ENCODE data around the gene CNOT4.
"Not testable (repeated sequence)": the region's sequence is repeated elsewhere in the genome, so short reads cannot be mapped to it uniquely, and the experiment has no call there.

The CNOT4 gene

DNA sequence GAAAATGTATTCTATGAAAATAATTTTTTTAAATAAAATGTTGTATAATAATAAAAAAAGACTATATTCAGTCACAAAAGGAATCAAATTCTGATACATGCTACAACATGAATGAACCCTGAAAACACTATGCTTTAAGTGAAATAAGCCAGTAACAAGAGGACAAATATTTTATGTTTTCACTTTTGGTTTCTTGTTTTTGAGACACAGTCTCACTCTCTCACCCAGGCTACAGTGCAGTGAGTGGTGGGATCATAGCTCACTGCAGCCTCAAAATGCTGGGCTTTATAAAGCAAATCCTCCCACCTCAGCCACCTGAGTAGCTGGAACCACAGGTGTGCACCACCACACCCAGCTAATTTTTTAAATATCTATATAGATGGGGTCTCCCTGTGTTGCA is 64.2 kb downstream of the CNOT4 start:
- Histone ChIP-seq H3K4me3 (ENCODE audit: low read depth, low read length) (no peak overlapping the region), H3K9ac (ENCODE audit: low read depth, low read length) (no peak overlapping the region), H3K36me3 (ENCODE audit: control insufficient read depth, insufficient read depth, low read length) (no peaks in the 10 kb centered on the region), H3K9me3 (ENCODE audit: control insufficient read depth, insufficient read depth, low read length) (no peaks in the 10 kb centered on the region), H3K4me1 (ENCODE audit: control insufficient read depth, insufficient read depth, low read length) (no peaks in the 10 kb centered on the region), H3K27me3 (ENCODE audit: control insufficient read depth, insufficient read depth, low read length) (no peaks in the 10 kb centered on the region)

DNA sequence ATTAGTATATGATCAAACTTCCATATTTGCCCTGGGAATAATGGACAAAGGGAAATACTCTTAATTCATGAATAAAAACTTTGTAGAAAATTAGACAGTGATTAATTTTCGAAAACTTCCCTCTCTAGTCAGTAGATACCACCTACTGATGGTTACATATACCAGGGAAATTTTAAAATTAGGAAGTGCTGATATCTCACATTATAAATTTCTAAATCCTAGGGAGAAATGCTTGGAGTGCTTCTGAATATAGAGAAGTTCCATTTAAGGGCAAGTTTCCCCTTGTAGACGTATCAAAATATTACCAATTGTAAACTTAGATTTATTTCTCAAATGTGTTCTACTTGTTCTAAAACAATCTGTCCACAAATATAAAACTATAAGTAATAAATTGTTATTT is 64.6 kb downstream of the CNOT4 start:
- H3K36me3 ChIP-seq (ENCODE audit: control insufficient read depth, insufficient read depth, low read length); H3K9me3 ChIP-seq (ENCODE audit: control insufficient read depth, insufficient read depth, low read length); H3K9ac ChIP-seq (ENCODE audit: low read depth, low read length); H3K4me3 ChIP-seq (ENCODE audit: low read depth, low read length); H3K4me1 ChIP-seq (ENCODE audit: control insufficient read depth, insufficient read depth, low read length); H3K27me3 ChIP-seq (ENCODE audit: control insufficient read depth, insufficient read depth, low read length): not testable (repeated sequence)

DNA sequence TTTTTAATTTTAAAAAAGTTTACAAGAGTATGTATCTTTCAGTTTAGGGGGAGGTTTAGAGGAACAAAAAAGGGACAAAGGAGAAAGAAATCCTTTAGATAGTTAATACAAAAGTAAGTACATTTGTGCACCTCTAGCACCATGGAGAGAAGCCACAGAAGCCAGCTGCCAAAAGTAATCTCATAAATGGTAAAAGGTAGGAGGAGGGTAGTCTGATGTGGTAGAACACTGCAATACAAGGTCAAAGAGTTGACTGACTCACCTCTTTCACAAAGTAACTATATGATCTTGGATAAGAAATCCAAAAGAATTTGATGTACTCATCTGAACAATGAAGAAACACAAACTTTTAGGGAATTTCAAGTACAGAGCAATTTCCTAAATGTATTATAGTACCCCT is 68.1 kb downstream of the CNOT4 start:
- Histone ChIP-seq H3K27me3 (ENCODE audit: control insufficient read depth, insufficient read depth, low read length) (no peaks in the 10 kb centered on the region), H3K4me1 (ENCODE audit: control insufficient read depth, insufficient read depth, low read length) (no peaks in the 10 kb centered on the region), H3K4me3 (ENCODE audit: low read depth, low read length) (no peak overlapping the region), H3K9ac (ENCODE audit: low read depth, low read length) (no peak overlapping the region), H3K36me3 (ENCODE audit: control insufficient read depth, insufficient read depth, low read length) (no peaks in the 10 kb centered on the region), H3K9me3 (ENCODE audit: control insufficient read depth, insufficient read depth, low read length) (no peaks in the 10 kb centered on the region)

DNA sequence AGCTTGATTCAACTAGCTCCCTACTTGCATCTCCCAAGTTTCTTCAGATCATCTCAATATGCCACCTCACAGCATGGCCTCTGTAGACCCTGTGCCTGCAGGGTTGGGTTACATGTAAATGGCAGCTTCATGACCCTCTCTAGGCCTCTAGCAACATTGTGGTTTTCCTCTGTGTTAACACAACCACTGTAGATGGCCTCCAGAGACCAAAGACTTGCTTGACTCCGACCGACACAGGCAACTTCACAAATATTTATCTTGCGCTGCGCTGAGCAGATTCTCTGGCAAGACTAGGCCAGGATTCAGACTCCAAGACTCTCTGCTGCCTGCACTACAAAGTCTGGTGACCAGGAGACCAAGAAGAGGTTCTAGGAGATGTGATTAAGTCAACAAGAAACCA is 75.9 kb downstream of the CNOT4 start:
- no peak overlapping the region for H3K9ac ChIP-seq (ENCODE audit: low read depth, low read length)
- H3K36me3 ChIP-seq (ENCODE audit: control insufficient read depth, insufficient read depth, low read length): no peaks in the 10 kb centered on the region
- H3K27me3 ChIP-seq (ENCODE audit: control insufficient read depth, insufficient read depth, low read length): no peaks in the 10 kb centered on the region
- H3K4me3 ChIP-seq (ENCODE audit: low read depth, low read length): no peak overlapping the region
- H3K4me1 ChIP-seq (ENCODE audit: control insufficient read depth, insufficient read depth, low read length): no peaks in the 10 kb centered on the region
- no peaks in the 10 kb centered on the region for H3K9me3 ChIP-seq (ENCODE audit: control insufficient read depth, insufficient read depth, low read length)

DNA sequence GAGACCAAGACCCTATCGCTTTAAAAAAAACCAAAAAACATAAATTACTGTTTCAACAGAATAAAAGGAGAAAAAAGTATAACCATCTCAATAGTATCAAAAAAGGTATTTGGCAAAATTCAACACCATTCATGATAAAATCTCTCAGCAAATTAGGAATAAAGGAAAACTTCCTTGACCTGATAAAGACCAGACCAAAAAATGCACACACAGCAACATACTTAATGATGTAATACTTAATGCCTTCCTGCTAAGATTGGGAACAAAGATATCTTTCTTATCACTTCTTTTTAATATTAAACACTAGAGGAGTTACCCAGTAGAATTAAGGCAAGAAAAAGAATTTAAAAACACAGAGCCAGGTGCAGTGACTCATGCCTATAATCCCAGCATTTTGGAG is 79.3 kb downstream of the CNOT4 start:
- Histone ChIP-seq H3K27me3 (ENCODE audit: control insufficient read depth, insufficient read depth, low read length) (no peaks in the 10 kb centered on the region), H3K36me3 (ENCODE audit: control insufficient read depth, insufficient read depth, low read length) (no peaks in the 10 kb centered on the region), H3K9me3 (ENCODE audit: control insufficient read depth, insufficient read depth, low read length) (no peaks in the 10 kb centered on the region), H3K9ac (ENCODE audit: low read depth, low read length) (no peak overlapping the region), H3K4me3 (ENCODE audit: low read depth, low read length) (no peak overlapping the region), H3K4me1 (ENCODE audit: control insufficient read depth, insufficient read depth, low read length) (no peaks in the 10 kb centered on the region)

DNA sequence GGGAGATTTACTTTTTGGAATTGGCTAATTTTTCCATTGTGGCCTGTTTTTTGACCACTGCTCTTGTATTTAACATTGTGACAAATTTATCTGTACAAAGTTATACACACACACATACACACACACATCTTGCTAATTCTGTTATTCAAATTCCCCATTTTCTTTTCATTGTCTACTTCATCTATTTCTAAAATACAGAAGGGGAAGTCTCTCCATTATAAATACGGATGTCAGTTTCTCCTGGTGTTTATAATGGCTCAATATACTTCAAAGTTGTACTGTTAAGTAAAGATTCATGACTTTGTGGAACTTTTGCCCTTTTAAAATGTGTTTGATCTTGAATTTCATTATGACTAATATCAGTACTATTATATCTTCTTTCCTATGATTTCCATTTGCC is 81.0 kb downstream of the CNOT4 start:
- H3K9me3 ChIP-seq (ENCODE audit: control insufficient read depth, insufficient read depth, low read length): no peaks in the 10 kb centered on the region
- H3K9ac ChIP-seq (ENCODE audit: low read depth, low read length): no peak overlapping the region
- no peaks in the 10 kb centered on the region for H3K27me3 ChIP-seq (ENCODE audit: control insufficient read depth, insufficient read depth, low read length)
- no peaks in the 10 kb centered on the region for H3K4me1 ChIP-seq (ENCODE audit: control insufficient read depth, insufficient read depth, low read length)
- no peak overlapping the region for H3K4me3 ChIP-seq (ENCODE audit: low read depth, low read length)
- H3K36me3 ChIP-seq (ENCODE audit: control insufficient read depth, insufficient read depth, low read length): no peaks in the 10 kb centered on the region

DNA sequence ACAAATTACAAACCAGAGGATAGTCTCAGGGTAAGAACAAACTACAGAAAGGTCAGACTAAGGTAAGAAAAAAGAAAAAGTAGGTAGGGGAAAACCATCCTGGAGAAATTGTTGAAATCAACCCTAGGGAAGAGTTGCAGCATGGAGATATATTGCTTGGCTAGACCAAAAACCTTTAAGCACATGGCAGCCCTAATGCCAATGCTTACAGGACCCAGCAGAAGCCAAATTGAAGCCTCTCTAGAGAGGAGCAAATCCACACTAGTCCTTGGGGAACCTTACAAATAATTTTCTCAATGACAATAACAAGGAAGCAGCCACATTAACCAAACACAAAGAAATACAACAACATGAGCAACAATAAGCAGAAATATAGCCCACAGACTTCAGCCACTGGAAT is 81.9 kb downstream of the CNOT4 start:
- H3K36me3 ChIP-seq (ENCODE audit: control insufficient read depth, insufficient read depth, low read length): no peaks in the 10 kb centered on the region
- H3K9ac ChIP-seq (ENCODE audit: low read depth, low read length): no peak overlapping the region
- H3K9me3 ChIP-seq (ENCODE audit: control insufficient read depth, insufficient read depth, low read length): no peaks in the 10 kb centered on the region
- no peaks in the 10 kb centered on the region for H3K27me3 ChIP-seq (ENCODE audit: control insufficient read depth, insufficient read depth, low read length)
- H3K4me1 ChIP-seq (ENCODE audit: control insufficient read depth, insufficient read depth, low read length): no peaks in the 10 kb centered on the region
- H3K4me3 ChIP-seq (ENCODE audit: low read depth, low read length): no peak overlapping the region

DNA sequence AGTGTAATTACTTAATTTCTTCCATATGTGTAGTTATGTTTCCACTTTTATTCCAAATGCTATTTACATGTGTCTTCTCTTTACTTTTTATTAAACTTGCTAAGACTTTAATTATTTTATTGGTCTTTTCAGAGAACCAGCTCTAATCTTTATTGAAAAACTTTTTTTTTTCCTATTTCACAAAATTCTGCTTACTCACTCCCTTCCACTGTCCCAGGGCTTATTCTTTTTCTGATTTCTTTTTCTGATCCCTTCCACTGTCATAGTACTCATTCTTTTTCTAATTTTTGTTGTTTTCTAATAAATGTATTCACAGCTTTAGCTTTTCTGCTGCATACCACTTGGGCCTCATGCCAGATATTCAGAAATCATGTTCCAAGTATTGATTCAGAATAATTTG is 82.7 kb downstream of the CNOT4 start:
- Histone ChIP-seq H3K27me3 (ENCODE audit: control insufficient read depth, insufficient read depth, low read length) (no peaks in the 10 kb centered on the region), H3K4me3 (ENCODE audit: low read depth, low read length) (no peak overlapping the region), H3K36me3 (ENCODE audit: control insufficient read depth, insufficient read depth, low read length) (no peaks in the 10 kb centered on the region), H3K9me3 (ENCODE audit: control insufficient read depth, insufficient read depth, low read length) (no peaks in the 10 kb centered on the region), H3K9ac (ENCODE audit: low read depth, low read length) (no peak overlapping the region), H3K4me1 (ENCODE audit: control insufficient read depth, insufficient read depth, low read length) (no peaks in the 10 kb centered on the region)

DNA sequence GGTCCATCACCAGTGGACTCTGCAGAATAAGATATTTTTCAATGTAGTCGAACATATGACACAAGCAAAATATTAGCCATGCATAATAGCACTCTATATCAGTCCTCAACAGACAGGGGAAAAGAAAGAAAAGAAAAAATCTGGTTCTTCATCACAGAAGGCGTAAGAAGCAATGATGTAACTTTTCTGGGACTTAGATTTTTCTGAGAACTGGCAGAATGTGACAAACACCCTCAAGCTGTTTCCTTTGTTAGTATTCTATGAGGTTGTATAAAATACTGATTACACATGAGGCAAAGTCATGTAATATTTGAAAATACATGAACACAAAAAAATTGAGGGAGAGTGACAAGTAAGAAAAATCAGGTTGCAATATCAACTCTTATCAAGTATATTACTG is 84.9 kb downstream of the CNOT4 start:
- H3K4me1 ChIP-seq (ENCODE audit: control insufficient read depth, insufficient read depth, low read length): no peaks in the 10 kb centered on the region
- H3K27me3 ChIP-seq (ENCODE audit: control insufficient read depth, insufficient read depth, low read length): no peaks in the 10 kb centered on the region
- no peak overlapping the region for H3K9ac ChIP-seq (ENCODE audit: low read depth, low read length)
- no peak overlapping the region for H3K4me3 ChIP-seq (ENCODE audit: low read depth, low read length)
- no peaks in the 10 kb centered on the region for H3K36me3 ChIP-seq (ENCODE audit: control insufficient read depth, insufficient read depth, low read length)
- H3K9me3 ChIP-seq (ENCODE audit: control insufficient read depth, insufficient read depth, low read length): no peaks in the 10 kb centered on the region

DNA sequence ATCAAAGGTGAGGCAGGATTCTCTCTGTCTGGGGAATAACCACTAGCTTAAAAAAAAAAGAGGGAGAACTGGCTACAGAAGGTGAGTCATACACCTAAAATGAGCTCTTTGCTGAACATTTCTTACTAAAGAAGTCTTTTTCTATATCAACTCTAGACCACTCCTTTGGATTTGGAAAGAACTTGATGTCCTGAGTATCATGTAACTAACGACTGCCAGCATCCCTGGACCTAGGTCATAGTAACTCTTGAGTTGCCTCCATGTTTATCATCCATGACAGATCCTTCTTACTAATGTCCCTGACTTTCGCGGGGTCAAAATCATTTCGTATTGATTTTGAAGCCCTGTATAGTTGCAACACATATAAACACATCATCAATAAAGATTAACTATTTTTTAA is 89.1 kb downstream of the CNOT4 start:
- H3K27me3 ChIP-seq (ENCODE audit: control insufficient read depth, insufficient read depth, low read length): no peaks in the 10 kb centered on the region
- H3K4me3 ChIP-seq (ENCODE audit: low read depth, low read length): no peak overlapping the region
- no peaks in the 10 kb centered on the region for H3K36me3 ChIP-seq (ENCODE audit: control insufficient read depth, insufficient read depth, low read length)
- H3K9ac ChIP-seq (ENCODE audit: low read depth, low read length): no peak overlapping the region
- H3K4me1 ChIP-seq (ENCODE audit: control insufficient read depth, insufficient read depth, low read length): no peaks in the 10 kb centered on the region
- no peaks in the 10 kb centered on the region for H3K9me3 ChIP-seq (ENCODE audit: control insufficient read depth, insufficient read depth, low read length)

DNA sequence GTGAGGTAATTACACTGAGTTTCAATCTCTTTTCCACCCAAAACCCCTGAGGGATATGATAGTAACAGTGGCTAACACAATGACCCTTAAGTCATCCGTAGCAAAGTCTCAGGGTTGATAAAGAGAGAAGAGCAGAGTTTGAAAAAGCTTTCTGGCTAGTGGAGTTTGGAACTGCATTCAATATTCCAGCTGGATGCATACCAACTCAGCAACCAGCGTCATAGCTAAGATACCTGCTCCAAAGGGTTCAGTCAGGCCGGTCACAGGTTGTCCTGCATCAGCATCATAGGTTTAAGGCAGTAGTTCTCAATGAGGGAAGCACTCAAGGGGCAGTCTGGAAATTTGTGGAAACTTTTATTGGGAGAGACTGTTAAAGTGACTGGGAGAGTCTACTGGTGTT is 93.5 kb downstream of the CNOT4 start:
- H3K27me3 ChIP-seq (ENCODE audit: control insufficient read depth, insufficient read depth, low read length): no peaks in the 10 kb centered on the region
- no peaks in the 10 kb centered on the region for H3K4me1 ChIP-seq (ENCODE audit: control insufficient read depth, insufficient read depth, low read length)
- no peaks in the 10 kb centered on the region for H3K36me3 ChIP-seq (ENCODE audit: control insufficient read depth, insufficient read depth, low read length)
- H3K9ac ChIP-seq (ENCODE audit: low read depth, low read length): no peak overlapping the region
- H3K9me3 ChIP-seq (ENCODE audit: control insufficient read depth, insufficient read depth, low read length): no peaks in the 10 kb centered on the region
- H3K4me3 ChIP-seq (ENCODE audit: low read depth, low read length): no peak overlapping the region

DNA sequence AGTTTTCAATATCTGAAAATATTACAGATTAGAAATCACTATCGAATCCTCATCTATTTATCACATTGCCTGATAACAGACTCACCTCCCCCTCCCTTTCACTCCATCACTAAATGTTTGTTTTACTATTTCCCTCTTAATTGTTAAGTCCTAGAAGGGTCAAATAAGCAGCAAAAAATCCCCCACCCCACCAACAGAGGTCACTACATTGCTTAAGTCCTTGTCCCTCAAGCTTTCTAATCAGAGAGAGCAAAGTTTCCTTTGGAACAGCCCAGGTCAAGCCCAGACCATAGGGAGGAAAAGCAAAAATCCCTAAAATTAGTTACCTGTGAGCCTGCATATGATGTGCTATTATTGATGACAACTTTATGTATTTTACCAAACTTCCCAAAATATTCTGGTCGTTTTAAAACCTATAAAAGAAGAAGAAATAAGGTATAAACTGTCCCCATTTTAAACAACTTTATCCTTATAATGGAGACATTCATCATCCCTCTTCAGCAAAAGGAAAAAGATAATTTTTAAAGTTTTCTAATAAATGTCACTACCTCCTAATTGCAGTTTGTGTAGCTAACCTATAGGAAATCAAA is 95.0 kb downstream of the CNOT4 start:
- Histone ChIP-seq H3K27me3 (ENCODE audit: control insufficient read depth, insufficient read depth, low read length) (no peaks in the 10 kb centered on the region), H3K4me1 (ENCODE audit: control insufficient read depth, insufficient read depth, low read length) (no peaks in the 10 kb centered on the region), H3K36me3 (ENCODE audit: control insufficient read depth, insufficient read depth, low read length) (no peaks in the 10 kb centered on the region), H3K4me3 (ENCODE audit: low read depth, low read length) (no peak overlapping the region), H3K9me3 (ENCODE audit: control insufficient read depth, insufficient read depth, low read length) (no peaks in the 10 kb centered on the region), H3K9ac (ENCODE audit: low read depth, low read length) (no peak overlapping the region)

DNA sequence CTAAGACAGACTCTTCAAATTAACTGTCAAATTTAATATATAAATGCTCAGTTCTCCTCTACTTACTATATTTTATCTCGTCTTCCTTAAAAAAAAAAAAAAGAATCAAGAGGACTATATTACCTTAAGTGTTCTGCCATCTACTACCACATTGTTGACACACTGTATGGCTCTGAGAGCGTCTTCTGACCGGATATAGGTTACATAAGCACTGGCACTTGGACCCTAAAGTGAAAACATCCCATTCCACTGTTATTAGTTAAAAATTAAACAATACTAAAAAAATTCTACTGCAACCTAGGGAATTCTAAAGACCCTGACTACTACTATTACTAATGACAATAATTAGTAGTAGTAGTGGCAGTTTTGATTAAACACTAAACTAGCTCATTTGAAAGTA is 95.7 kb downstream of the CNOT4 start:
- H3K9me3 ChIP-seq (ENCODE audit: control insufficient read depth, insufficient read depth, low read length): no peaks in the 10 kb centered on the region
- no peak overlapping the region for H3K4me3 ChIP-seq (ENCODE audit: low read depth, low read length)
- no peaks in the 10 kb centered on the region for H3K4me1 ChIP-seq (ENCODE audit: control insufficient read depth, insufficient read depth, low read length)
- H3K36me3 ChIP-seq (ENCODE audit: control insufficient read depth, insufficient read depth, low read length): no peaks in the 10 kb centered on the region
- no peak overlapping the region for H3K9ac ChIP-seq (ENCODE audit: low read depth, low read length)
- H3K27me3 ChIP-seq (ENCODE audit: control insufficient read depth, insufficient read depth, low read length): no peaks in the 10 kb centered on the region

Measured in iPS-15b (cell line).